ENCODE data around the gene NUDT16L1.

NUDT16L1 gene

GRCh38 chr16:4699046-4699556, 5.7 kb downstream of the NUDT16L1 start:
- TF ChIP-seq EP300 (IDR thresholded peaks at IDR 0.05; ENCODE audit: borderline replicate concordance) (no peak), RAD21 (IDR thresholded peaks at IDR 0.05; ENCODE audit: low read depth) (no peak), ZBTB7A (IDR thresholded peaks at IDR 0.05; ENCODE audit: low read depth) (no peak), NFIC (IDR thresholded peaks at IDR 0.05) (no peak), TAF1 (IDR thresholded peaks at IDR 0.05; ENCODE audit: low read depth) (no peak), EGR1 (IDR thresholded peaks at IDR 0.05) (no peak), TEAD4 (IDR thresholded peaks at IDR 0.05) (no peak), TCF12 (IDR thresholded peaks at IDR 0.05; ENCODE audit: low read depth) (no peak), CREB1 (IDR thresholded peaks at IDR 0.05; ENCODE audit: low read depth) (no peak), FOXM1 (IDR thresholded peaks at IDR 0.05; ENCODE audit: borderline replicate concordance, low read depth) (no peak), REST (IDR thresholded peaks at IDR 0.05; ENCODE audit: low read depth) (no peak), CEBPB (IDR thresholded peaks at IDR 0.05) (no peak), YY1 (IDR thresholded peaks at IDR 0.05; ENCODE audit: low read depth) (no peak)
- TF ChIP-seq, protein P1, sequence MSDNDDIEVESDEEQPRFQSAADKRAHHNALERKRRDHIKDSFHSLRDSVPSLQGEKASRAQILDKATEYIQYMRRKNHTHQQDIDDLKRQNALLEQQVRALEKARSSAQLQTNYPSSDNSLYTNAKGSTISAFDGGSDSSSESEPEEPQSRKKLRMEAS (IDR thresholded peaks at IDR 0.05) = no peak
- TF ChIP-seq, protein P2, sequence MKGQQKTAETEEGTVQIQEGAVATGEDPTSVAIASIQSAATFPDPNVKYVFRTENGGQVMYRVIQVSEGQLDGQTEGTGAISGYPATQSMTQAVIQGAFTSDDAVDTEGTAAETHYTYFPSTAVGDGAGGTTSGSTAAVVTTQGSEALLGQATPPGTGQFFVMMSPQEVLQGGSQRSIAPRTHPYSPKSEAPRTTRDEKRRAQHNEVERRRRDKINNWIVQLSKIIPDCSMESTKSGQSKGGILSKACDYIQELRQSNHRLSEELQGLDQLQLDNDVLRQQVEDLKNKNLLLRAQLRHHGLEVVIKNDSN (IDR thresholded peaks at IDR 0.05) = no peak

DNA sequence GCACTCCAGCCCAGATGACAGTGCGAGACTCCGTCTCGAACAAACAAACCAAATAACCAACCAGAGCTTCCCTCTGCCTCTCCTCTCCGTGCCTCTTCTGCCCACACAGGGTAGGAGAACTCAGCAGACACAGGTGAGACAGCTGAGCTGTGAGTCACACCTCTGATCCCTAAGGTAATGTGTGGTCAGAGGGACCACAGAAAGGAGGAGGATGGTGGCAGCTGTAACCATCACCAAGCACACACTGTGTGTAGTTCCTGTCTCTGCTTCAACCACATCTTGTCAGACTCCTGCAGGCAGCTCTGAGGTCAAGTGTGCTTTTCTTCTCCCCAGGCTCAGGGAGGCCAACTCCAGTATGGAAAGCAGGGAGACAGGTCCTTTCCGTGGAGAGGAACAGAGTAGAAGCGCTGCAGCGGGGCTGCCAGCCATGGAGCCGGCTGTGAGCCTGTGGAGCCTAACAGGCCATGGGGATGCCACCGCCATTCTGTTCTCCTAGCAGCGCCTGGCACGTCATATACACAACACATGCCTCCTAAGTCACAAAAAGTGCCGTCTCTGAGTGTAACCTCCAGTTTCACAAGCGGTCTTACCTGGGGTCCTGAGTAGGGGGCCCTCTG, 7.1 kb downstream of the NUDT16L1 start:
- TF ChIP-seq CREB1 (IDR thresholded peaks at IDR 0.05; ENCODE audit: low read depth) (no peak), EGR1 (IDR thresholded peaks at IDR 0.05) (no peak), RAD21 (IDR thresholded peaks at IDR 0.05; ENCODE audit: low read depth) (no peak), NFIC (IDR thresholded peaks at IDR 0.05) (no peak), CEBPB (IDR thresholded peaks at IDR 0.05) (no peak), EP300 (IDR thresholded peaks at IDR 0.05; ENCODE audit: borderline replicate concordance) (no peak), TAF1 (IDR thresholded peaks at IDR 0.05; ENCODE audit: low read depth) (no peak), FOXM1 (IDR thresholded peaks at IDR 0.05; ENCODE audit: borderline replicate concordance, low read depth) (no peak)

DNA sequence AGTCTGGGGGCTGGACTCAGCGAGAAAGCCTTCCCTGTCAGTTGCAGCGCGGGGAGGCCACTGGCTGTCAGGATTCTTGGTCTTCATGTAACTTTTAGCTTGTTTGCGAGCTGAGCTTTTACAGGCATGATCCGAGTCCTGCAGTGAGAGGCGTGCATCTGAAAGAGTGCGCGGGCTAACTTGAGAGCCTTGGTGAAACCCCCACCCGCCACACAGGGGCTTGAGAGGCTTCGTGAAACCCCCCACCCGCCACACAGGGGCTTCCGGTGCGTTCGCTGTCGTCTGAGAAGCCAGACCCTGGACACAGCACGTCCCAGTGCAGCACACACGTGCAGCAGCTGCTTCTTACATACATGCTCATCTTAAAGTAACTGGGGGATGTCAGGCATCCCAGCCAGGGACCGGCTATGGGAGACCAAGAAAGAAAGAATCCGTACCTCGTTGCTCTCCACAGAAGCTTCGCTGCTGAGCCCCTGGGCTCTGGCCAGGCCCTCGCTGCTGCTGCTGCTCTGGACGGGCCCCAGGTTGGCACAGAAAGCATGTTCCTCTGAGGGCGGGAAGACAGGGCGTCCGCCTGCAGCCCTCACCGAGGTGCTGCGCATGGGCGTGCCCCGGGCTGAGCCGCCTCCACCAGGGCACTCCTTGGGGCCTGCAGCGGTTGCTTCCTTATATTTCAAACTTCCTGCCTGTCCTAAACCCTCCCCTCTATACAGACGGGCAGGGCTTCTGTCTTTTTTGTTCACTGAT, 7.8 kb downstream of the NUDT16L1 start:
- TF ChIP-seq CREB1 (IDR thresholded peaks at IDR 0.05; ENCODE audit: low read depth) = no peak

DNA sequence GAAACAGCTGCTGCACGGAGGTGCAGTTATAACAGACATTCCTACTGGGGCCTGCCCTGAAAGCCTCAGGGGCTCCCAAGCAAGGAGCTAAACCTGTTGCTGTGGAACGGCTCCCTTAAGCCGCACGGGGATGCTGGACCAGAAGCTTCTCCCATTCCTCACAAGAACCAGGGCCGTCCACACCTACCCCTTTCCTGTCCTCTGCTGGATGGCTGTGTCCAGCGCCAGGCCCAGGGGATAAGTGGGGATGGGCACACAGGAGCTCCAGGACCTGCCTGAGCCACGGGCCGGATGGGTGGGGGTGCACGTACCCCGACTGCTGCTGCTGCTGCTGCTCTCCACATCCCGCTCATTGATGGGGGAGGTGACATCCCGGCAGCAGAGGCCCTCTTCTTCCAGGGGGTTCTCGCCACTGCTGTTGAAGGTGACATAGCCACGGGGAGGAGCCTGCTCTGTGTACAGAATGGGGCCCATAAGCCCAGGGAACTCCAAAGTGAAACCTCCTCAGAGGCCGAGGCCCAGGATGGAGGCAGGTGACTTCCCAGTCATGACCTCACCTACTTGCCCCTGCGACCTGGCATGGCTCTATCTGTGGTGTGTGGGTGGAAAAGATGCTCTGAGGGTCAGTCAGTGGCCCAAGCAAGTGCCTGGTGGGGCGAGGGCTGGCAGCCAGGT, 8.6 kb downstream of the NUDT16L1 start:
- TF ChIP-seq, protein P2 (IDR thresholded peaks at IDR 0.05) = no peak
- TF ChIP-seq RAD21 (IDR thresholded peaks at IDR 0.05; ENCODE audit: low read depth) = no peak
- TF ChIP-seq REST (IDR thresholded peaks at IDR 0.05; ENCODE audit: low read depth) = no peak
- TF ChIP-seq NFIC (IDR thresholded peaks at IDR 0.05) = no peak
- no peak for TF ChIP-seq TCF12 (IDR thresholded peaks at IDR 0.05; ENCODE audit: low read depth)

GRCh38 chr16:4702466-4702808, 9.1 kb downstream of the NUDT16L1 start:
- TF ChIP-seq TAF1 (IDR thresholded peaks at IDR 0.05; ENCODE audit: low read depth) = no peak
- no peak for TF ChIP-seq EGR1 (IDR thresholded peaks at IDR 0.05)
- TF ChIP-seq, protein P2 (IDR thresholded peaks at IDR 0.05) = no peak
- TF ChIP-seq TCF12 (IDR thresholded peaks at IDR 0.05; ENCODE audit: low read depth) = no peak
- TF ChIP-seq CREB1 (IDR thresholded peaks at IDR 0.05; ENCODE audit: low read depth) = no peak
- no peak for TF ChIP-seq TEAD4 (IDR thresholded peaks at IDR 0.05)
- TF ChIP-seq YY1 (IDR thresholded peaks at IDR 0.05; ENCODE audit: low read depth) = no peak
- no peak for TF ChIP-seq REST (IDR thresholded peaks at IDR 0.05; ENCODE audit: low read depth)
- TF ChIP-seq CEBPB (IDR thresholded peaks at IDR 0.05) = no peak
- TF ChIP-seq ZBTB7A (IDR thresholded peaks at IDR 0.05; ENCODE audit: low read depth) = no peak
- TF ChIP-seq RAD21 (IDR thresholded peaks at IDR 0.05; ENCODE audit: low read depth) = no peak
- no peak for TF ChIP-seq NFIC (IDR thresholded peaks at IDR 0.05)
- no peak for TF ChIP-seq EP300 (IDR thresholded peaks at IDR 0.05; ENCODE audit: borderline replicate concordance)
